GM20000 (cell line): ENCODE measurements around the gene GNG2.
A peak's percentile ranks its signal among the peaks of the same experiment; 100 is the strongest.

ENCODE experiments used
- DNase-seq: peaks from one replicate; pipeline ENCODE4 v3.0.0; 2012; ENCODE audit warnings: low spot score
- TF ChIP-seq, protein P1 (sequence below): IDR thresholded peaks from 2 replicates; pipeline ENCODE4 v1.5.1; 2012; ENCODE audit warnings: mild to moderate bottlenecking, control low read depth; ENCODE audit errors: extremely low read depth, missing control alignments

Gene GNG2

DNA sequence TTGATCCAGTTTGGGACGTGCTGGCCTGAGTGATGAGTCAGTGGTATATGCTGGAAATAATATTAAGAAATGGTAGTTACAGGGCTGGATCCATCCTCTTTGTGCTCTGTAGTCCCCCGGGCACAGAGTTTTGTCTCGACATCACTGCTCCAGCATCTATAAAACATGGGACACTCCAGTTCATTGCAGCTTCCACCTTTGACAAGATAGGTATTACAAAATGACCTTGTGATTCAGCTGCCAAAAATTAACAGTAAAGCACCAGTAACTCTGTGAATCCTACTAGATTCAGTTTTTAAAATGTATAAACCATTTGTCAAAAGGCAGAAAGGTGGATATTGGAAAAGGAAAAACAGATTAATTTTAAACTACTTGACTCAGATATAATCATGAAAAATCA lies 14.6 kb upstream of the GNG2 start:
- DNase-seq = no peak
- TF ChIP-seq, protein P1, sequence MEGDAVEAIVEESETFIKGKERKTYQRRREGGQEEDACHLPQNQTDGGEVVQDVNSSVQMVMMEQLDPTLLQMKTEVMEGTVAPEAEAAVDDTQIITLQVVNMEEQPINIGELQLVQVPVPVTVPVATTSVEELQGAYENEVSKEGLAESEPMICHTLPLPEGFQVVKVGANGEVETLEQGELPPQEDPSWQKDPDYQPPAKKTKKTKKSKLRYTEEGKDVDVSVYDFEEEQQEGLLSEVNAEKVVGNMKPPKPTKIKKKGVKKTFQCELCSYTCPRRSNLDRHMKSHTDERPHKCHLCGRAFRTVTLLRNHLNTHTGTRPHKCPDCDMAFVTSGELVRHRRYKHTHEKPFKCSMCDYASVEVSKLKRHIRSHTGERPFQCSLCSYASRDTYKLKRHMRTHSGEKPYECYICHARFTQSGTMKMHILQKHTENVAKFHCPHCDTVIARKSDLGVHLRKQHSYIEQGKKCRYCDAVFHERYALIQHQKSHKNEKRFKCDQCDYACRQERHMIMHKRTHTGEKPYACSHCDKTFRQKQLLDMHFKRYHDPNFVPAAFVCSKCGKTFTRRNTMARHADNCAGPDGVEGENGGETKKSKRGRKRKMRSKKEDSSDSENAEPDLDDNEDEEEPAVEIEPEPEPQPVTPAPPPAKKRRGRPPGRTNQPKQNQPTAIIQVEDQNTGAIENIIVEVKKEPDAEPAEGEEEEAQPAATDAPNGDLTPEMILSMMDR = no peak

DNA sequence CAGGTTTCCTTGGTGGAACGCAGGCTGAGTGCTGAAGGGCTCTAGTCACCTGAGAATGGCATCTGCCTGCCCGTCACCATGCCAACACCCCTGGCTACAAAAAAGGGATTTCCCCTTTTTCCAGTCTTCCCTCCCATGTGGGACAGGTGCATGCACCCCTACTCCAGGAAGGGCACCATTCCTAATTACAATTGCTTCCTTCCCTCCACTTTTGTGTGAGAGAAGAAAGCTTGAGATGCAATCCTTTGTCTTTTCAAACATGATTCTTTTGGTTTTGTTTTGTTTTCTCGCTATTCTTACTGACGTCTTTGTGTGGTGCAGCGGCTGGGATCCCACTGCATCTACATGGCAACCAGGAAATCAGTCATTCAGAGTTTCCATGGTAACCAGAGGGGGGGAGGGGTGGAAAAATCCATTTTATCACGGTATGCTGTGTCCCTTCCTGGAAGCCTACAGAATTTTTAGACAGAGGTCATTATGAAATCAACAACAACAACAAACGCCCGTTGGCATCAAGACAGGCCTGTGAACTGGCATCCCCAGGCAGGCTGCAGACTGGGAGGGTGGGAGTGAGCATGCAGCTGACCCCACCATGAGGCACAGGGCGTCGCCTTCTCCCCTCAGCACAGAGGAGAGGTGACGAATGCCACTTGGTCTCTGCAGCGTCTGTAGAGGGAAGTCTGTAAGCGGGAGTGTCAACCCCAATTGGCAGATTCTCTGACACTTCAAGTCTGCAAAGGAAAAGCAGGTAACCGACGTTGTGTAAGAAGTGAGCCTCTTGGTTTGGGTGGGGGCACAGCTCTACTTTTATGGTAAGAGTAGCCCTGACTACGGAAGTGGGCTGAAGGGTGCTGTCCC lies 13.6 kb upstream of the GNG2 start:
- TF ChIP-seq, protein P1 = no peak
- peak; percentile 79 for DNase-seq

DNA sequence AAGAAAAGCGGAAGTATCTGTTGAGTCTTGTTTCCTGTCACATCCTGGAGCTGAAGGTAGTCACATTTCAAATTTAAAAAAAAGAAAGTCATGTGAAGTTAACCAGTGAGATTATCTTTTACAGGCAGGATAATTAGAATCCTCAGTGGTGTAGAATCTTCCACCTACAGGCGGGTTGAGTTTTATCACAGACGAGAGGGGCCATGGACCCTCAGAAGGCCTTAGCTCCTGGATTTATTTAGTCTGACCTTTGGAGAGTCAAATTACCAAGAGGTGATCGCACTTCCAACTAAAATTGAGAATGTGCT lies 13.0 kb upstream of the GNG2 start:
- DNase-seq = no peak
- TF ChIP-seq, protein P1 = no peak

DNA sequence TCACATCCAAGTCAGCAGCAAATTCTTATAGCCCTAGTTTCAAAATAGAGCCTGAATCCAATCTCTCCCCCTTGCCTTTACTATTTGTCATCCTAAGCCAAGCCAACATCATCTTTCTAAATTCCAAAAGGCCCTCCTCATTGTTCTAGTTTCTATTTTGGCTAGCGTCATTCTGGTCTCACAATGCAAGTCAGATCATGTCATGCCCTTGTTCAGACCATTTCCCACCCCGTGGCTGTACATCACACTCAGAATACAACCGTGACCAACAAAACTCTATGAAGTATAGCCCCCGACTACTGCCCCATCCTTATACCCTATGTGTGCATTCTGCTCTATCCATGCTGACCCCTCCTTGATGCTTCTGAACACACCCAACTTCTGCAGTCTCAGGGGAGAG lies 12.3 kb upstream of the GNG2 start:
- no peak for DNase-seq
- TF ChIP-seq, protein P1 = no peak

DNA sequence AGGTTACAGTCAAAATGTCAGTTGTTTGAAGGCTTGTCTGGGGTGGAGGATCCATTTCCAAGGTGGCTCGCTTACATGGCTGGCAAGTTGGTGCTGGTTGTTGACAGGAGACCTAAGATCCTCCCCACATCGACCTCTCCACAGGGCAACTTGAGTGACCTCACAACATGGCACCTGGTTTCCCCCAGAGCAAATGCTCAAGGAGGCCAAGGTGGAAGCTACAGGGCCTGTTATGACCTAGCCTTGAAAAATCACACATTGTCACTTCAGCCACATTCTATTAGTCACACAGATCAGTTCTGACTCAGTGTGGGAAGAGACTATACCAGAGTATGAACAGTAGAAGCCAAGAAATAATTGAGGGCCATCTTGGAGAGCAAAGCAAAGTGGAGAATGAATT lies 11.3 kb upstream of the GNG2 start:
- TF ChIP-seq, protein P1 = no peak
- DNase-seq = no peak

DNA sequence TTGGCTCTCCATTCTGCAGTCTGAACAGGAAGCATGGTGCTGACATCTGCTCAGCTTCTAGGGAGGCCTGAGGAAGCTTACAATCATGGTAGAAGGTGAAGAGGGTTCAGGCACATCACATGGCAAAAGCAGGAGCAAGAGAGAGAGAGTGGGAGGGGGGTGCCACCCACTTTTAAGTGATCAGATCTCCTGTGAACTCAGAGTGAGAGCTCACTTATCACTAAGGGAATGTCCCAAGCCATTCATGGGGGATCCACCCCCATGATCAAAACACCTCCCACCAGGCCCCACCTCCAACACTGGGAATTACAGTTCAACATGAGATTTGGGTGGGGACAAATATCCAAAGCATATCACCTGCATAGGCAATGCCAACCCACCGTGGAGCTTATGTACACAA lies 9.8 kb upstream of the GNG2 start:
- DNase-seq = no peak
- TF ChIP-seq, protein P1 = no peak

DNA sequence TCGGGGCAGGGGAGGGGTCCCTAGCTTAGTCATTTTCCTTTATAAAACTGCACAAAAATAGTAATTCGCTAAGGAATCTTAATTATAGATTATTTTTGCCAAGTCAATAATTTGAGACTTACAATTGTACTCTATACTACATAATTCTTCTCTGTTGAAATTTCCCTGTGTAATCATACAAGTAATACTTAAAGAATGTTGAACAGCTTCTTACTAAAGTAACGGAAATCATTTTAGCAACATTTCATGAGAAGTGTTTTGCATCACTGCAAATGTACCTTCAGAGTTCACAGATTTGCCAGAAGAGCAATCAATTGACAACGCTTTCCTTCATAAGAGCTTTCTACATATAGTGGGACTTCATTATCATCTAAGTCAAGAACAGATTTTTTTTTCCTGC lies 7.9 kb upstream of the GNG2 start:
- DNase-seq = no peak
- TF ChIP-seq, protein P1 = no peak
